Esophagus squamous epithelium (tissue), 4 donors: ENCODE measurements around the gene P2RX2.

ENCODE experiments used
- CTCF ChIP-seq, 6 experiments: fragments of 450-650 bp in 4 of 6; fragments of 200-600 bp in 2 of 6; sonication (generic) in 2 of 6; IDR thresholded peaks; one replicate each; pipeline ENCODE4 v1.5.1; 2016 to 2019; ENCODE audit warnings: antibody characterized with exemption in 6 of 6, mild to moderate bottlenecking in 4 of 6, moderate library complexity in 4 of 6
- POLR2A ChIP-seq, 4 donors: fragments of 450-650 bp; IDR thresholded peaks; one replicate each; pipeline ENCODE4 v1.6.1; 2017; ENCODE audit warnings: antibody characterized with exemption in 4 of 4, mild to moderate bottlenecking in 4 of 4, moderate library complexity in 3 of 4

GRCh38 chr12:132603240-132604150 is 15.1 kb upstream of the P2RX2 start:
- no peak for TF ChIP-seq CTCF (IDR thresholded peaks at IDR 0.05)
- TF ChIP-seq POLR2A (IDR thresholded peaks at IDR 0.05): no peak
